Measurements from ENCODE around the gene PPIG.
"Not testable (repeated sequence)": the region's sequence is repeated elsewhere in the genome, so short reads cannot be mapped to it uniquely, and the experiment has no call there.

GRCh38 chr2:169582552-169583266, 1.4 kb upstream of the PPIG start:
- TF ChIP-seq HDGF (IDR thresholded peaks at IDR 0.05; ENCODE audit: borderline replicate concordance); SP1 (IDR thresholded peaks at IDR 0.05); NFRKB (IDR thresholded peaks at IDR 0.05); FOXK2 (IDR thresholded peaks at IDR 0.05); BHLHE40 (IDR thresholded peaks at IDR 0.05; ENCODE audit: borderline replicate concordance); FOXA1 (IDR thresholded peaks at IDR 0.05); FOXM1 (IDR thresholded peaks at IDR 0.05; ENCODE audit: borderline replicate concordance); SUZ12 (IDR thresholded peaks at IDR 0.05); CTBP1 (IDR thresholded peaks at IDR 0.05; ENCODE audit: borderline replicate concordance): not testable (repeated sequence)
